SK-N-SH treated with all-trans-retinoic acid at 6 μM for 48 hours (cell line): Measurements from ENCODE around the gene RALBP1.

ENCODE experiments used
- ATAC-seq: fragments of 200-7000 bp; cut with Tn5 transposase; 3 replicates; pipeline ENCODE4 v1.9.1; 2020; ENCODE audit warnings: mild to moderate bottlenecking, moderate library complexity
- ARNTL ChIP-seq: fragments of 450-650 bp; formaldehyde crosslinking; IDR thresholded peaks from 2 replicates; pipeline ENCODE4 v1.5.0; 2020; ENCODE audit warnings: low read depth, mild to moderate bottlenecking, moderate library complexity, borderline replicate concordance
- BACH2 ChIP-seq: fragments of 250-450 bp; sonication (Bioruptor Pico); IDR thresholded peaks from 2 replicates; pipeline ENCODE4 v1.9.0; 2021; ENCODE audit warnings: mild to moderate bottlenecking, borderline replicate concordance
- CSDC2 ChIP-seq: fragments of 250-450 bp; sonication (Bioruptor Pico); IDR thresholded peaks from 2 replicates; pipeline ENCODE4 v1.5.0; 2020; ENCODE audit warnings: mild to moderate bottlenecking, moderate library complexity
- ESRRG ChIP-seq: fragments of 250-450 bp; sonication (Bioruptor Pico); IDR thresholded peaks from 2 replicates; pipeline ENCODE4 v1.6.1; 2021; ENCODE audit warnings: mild to moderate bottlenecking
- GLIS3 ChIP-seq: fragments of 250-450 bp; sonication (Bioruptor Pico); IDR thresholded peaks from 2 replicates; pipeline ENCODE4 v1.5.0; 2020; ENCODE audit warnings: mild to moderate bottlenecking, moderate library complexity
- ISL1 ChIP-seq: fragments of 250-450 bp; sonication (Bioruptor Pico); IDR thresholded peaks from 2 replicates; pipeline ENCODE4 v2.1.2; 2022; ENCODE audit warnings: mild to moderate bottlenecking, moderate library complexity
- OSR1 ChIP-seq: fragments of 250-450 bp; sonication (Bioruptor Pico); IDR thresholded peaks from 2 replicates; pipeline ENCODE4 v1.8.0; 2022; ENCODE audit warnings: moderate library complexity, mild to moderate bottlenecking, inconsistent platforms
- PATZ1 ChIP-seq: fragments of 250-450 bp; sonication (Bioruptor Pico); IDR thresholded peaks from 2 replicates; pipeline ENCODE4 v1.8.0; 2020; ENCODE audit warnings: mild to moderate bottlenecking, moderate library complexity, borderline replicate concordance
- POU6F1 ChIP-seq: fragments of 250-450 bp; sonication (Bioruptor Pico); IDR thresholded peaks from 2 replicates; pipeline ENCODE4 v1.8.0; 2021; ENCODE audit warnings: low read depth, mild to moderate bottlenecking, moderate library complexity, borderline replicate concordance
- PPARA ChIP-seq: fragments of 250-450 bp; sonication (Bioruptor Pico); IDR thresholded peaks from 2 replicates; pipeline ENCODE4 v1.5.0; 2020; ENCODE audit warnings: mild to moderate bottlenecking, borderline replicate concordance
- RARB ChIP-seq: fragments of 250-450 bp; sonication (Bioruptor Pico); IDR thresholded peaks from 2 replicates; pipeline ENCODE4 v1.8.0; 2021; ENCODE audit warnings: mild to moderate bottlenecking, moderate library complexity
- SNAI2 ChIP-seq: fragments of 250-450 bp; sonication (Bioruptor Pico); IDR thresholded peaks from 2 replicates; pipeline ENCODE4 v1.5.0; 2020; ENCODE audit warnings: mild to moderate bottlenecking, moderate library complexity
- TCF4 ChIP-seq: fragments of 250-450 bp; sonication (Bioruptor Pico); IDR thresholded peaks from 2 replicates; pipeline ENCODE4 v1.8.0; 2021; ENCODE audit warnings: mild to moderate bottlenecking, moderate library complexity, borderline replicate concordance
- TOX ChIP-seq: fragments of 250-450 bp; sonication (Bioruptor Pico); IDR thresholded peaks from 2 replicates; pipeline ENCODE4 v1.8.0; 2021; ENCODE audit warnings: mild to moderate bottlenecking, moderate library complexity, borderline replicate concordance
- ZC3H10 ChIP-seq: fragments of 250-450 bp; sonication (Bioruptor Pico); IDR thresholded peaks from 2 replicates; pipeline ENCODE4 v1.5.1; 2021; ENCODE audit warnings: mild to moderate bottlenecking, moderate library complexity
- ZFP3 ChIP-seq: fragments of 250-450 bp; sonication (Bioruptor Pico); IDR thresholded peaks from 2 replicates; pipeline ENCODE4 v1.5.0; 2020; ENCODE audit warnings: mild to moderate bottlenecking, moderate library complexity
- ZFP30 ChIP-seq: fragments of 450-650 bp; formaldehyde crosslinking; IDR thresholded peaks from 2 replicates; pipeline ENCODE4 v1.5.0; 2022; ENCODE audit warnings: mild to moderate bottlenecking, moderate library complexity
- ZNF565 ChIP-seq: fragments of 450-650 bp; formaldehyde crosslinking; conservative IDR thresholded peaks from 2 replicates; pipeline ENCODE4 v1.5.0; 2020; ENCODE audit warnings: low read depth, mild to moderate bottlenecking, moderate library complexity
- ZNF70 ChIP-seq: fragments of 450-650 bp; formaldehyde crosslinking; IDR thresholded peaks from 2 replicates; pipeline ENCODE4 v1.5.0; 2020; ENCODE audit warnings: mild to moderate bottlenecking, moderate library complexity
- ZNF8 ChIP-seq: fragments of 450-650 bp; formaldehyde crosslinking; IDR thresholded peaks from 2 replicates; pipeline ENCODE4 v1.5.0; 2020; ENCODE audit warnings: mild to moderate bottlenecking, moderate library complexity
- TF ChIP-seq, protein P1 (sequence below): fragments of 250-450 bp; sonication (Bioruptor Pico); IDR thresholded peaks from 2 replicates; pipeline ENCODE4 v1.5.0; 2020; ENCODE audit warnings: mild to moderate bottlenecking, moderate library complexity
- TF ChIP-seq, protein P2 (sequence below): fragments of 250-450 bp; sonication (Bioruptor Pico); IDR thresholded peaks from 2 replicates; pipeline ENCODE4 v1.5.1; 2021; ENCODE audit warnings: mild to moderate bottlenecking, moderate library complexity

The RALBP1 gene

GRCh38 chr18:9474983-9475642 is at the start of gene RALBP1:
Gene RALBP1 (plus strand): TSS chr18:9475513. CDS start chr18:9513046, 37,533 bp downstream.
- no peak for TF ChIP-seq RARB (CRISPR knock-in tag)
- TF ChIP-seq PATZ1 (CRISPR knock-in tag) = peak; percentile 82
- ATAC-seq = peak; percentile 97

DNA sequence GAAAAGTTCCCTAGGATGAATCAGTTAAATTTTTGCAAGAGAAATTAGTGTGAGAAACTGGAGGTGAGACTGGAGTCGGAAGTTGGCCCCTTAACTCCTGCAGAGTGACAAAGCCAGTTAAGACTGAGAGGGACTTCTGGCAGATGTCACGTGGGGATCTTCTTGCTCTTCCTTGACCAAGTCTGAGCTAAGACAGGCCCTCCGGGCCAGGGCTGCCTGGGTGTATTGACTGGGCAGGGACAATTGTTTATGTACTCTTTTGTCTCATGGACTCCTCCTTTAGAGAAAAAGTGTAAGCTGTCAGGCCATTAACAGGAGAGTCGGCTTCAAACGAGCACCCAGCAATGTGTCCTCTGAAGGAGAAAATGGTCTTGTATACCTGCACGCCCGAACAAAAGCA is 48.6 kb upstream of the RALBP1 start:
- ATAC-seq = no peak
- no peak for TF ChIP-seq RARB (CRISPR knock-in tag)
- no peak for TF ChIP-seq POU6F1 (CRISPR knock-in tag)
- TF ChIP-seq, protein P1, sequence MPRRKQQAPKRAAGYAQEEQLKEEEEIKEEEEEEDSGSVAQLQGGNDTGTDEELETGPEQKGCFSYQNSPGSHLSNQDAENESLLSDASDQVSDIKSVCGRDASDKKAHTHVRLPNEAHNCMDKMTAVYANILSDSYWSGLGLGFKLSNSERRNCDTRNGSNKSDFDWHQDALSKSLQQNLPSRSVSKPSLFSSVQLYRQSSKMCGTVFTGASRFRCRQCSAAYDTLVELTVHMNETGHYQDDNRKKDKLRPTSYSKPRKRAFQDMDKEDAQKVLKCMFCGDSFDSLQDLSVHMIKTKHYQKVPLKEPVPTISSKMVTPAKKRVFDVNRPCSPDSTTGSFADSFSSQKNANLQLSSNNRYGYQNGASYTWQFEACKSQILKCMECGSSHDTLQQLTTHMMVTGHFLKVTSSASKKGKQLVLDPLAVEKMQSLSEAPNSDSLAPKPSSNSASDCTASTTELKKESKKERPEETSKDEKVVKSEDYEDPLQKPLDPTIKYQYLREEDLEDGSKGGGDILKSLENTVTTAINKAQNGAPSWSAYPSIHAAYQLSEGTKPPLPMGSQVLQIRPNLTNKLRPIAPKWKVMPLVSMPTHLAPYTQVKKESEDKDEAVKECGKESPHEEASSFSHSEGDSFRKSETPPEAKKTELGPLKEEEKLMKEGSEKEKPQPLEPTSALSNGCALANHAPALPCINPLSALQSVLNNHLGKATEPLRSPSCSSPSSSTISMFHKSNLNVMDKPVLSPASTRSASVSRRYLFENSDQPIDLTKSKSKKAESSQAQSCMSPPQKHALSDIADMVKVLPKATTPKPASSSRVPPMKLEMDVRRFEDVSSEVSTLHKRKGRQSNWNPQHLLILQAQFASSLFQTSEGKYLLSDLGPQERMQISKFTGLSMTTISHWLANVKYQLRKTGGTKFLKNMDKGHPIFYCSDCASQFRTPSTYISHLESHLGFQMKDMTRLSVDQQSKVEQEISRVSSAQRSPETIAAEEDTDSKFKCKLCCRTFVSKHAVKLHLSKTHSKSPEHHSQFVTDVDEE (CRISPR knock-in tag) = no peak
- no peak for TF ChIP-seq ISL1 (CRISPR knock-in tag)
- no peak for TF ChIP-seq OSR1
- TF ChIP-seq ZFP30 (CRISPR knock-in tag) = no peak
- no peak for TF ChIP-seq ZNF8
- no peak for TF ChIP-seq ARNTL (CRISPR knock-in tag)
- TF ChIP-seq ZFP3 = no peak
- TF ChIP-seq ZNF565 = no peak
- TF ChIP-seq GLIS3 (CRISPR knock-in tag) = no peak
- no peak for TF ChIP-seq TCF4 (CRISPR knock-in tag)
- no peak for TF ChIP-seq ZC3H10 (CRISPR knock-in tag)
- no peak for TF ChIP-seq CSDC2
- TF ChIP-seq ZNF70 (CRISPR knock-in tag) = no peak
- TF ChIP-seq, protein P2, sequence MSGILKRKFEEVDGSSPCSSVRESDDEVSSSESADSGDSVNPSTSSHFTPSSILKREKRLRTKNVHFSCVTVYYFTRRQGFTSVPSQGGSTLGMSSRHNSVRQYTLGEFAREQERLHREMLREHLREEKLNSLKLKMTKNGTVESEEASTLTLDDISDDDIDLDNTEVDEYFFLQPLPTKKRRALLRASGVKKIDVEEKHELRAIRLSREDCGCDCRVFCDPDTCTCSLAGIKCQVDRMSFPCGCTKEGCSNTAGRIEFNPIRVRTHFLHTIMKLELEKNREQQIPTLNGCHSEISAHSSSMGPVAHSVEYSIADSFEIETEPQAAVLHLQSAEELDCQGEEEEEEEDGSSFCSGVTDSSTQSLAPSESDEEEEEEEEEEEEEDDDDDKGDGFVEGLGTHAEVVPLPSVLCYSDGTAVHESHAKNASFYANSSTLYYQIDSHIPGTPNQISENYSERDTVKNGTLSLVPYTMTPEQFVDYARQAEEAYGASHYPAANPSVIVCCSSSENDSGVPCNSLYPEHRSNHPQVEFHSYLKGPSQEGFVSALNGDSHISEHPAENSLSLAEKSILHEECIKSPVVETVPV (CRISPR knock-in tag) = no peak
- TF ChIP-seq SNAI2 (CRISPR knock-in tag) = no peak
- no peak for TF ChIP-seq BACH2 (CRISPR knock-in tag)

GRCh38 chr18:9428301-9428706 is 47.0 kb upstream of the RALBP1 start:
- no peak for ATAC-seq
- TF ChIP-seq OSR1 (no peak), POU6F1 (CRISPR knock-in tag) (no peak), ZNF8 (no peak), TOX (CRISPR knock-in tag) (no peak), ZNF565 (no peak), ZFP3 (no peak), ESRRG (CRISPR knock-in tag) (no peak), RARB (CRISPR knock-in tag) (no peak), PATZ1 (CRISPR knock-in tag) (no peak), ARNTL (CRISPR knock-in tag) (no peak), PPARA (CRISPR knock-in tag) (no peak), CSDC2 (no peak), ZFP30 (CRISPR knock-in tag) (no peak), SNAI2 (CRISPR knock-in tag) (no peak), GLIS3 (CRISPR knock-in tag) (no peak), ISL1 (CRISPR knock-in tag) (no peak)
- TF ChIP-seq, protein P2 (CRISPR knock-in tag) = no peak
- TF ChIP-seq, all 23 proteins: peak for 0
